Endothelial cell of umbilical vein (primary cell): ENCODE results near the gene SLC38A8. TPM values are rescaled to one million over a fixed set of nuclear protein-coding genes. Genes with fewer than 3 reads are reported as not detected.

ENCODE experiments used
- BruUV-seq: library from RNA; stranded (reverse); fragments of 400-500 nt; replicated peaks from 2 replicates; lab custom pipeline; 2021; lab: Mats Ljungman, UMichigan
- CTCF ChIA-PET: fragments of 300-600, 350-600 bp; sonication (Branson Sonifier 250); formaldehyde crosslinking; loops from one replicate; lab custom pipeline; 2021; ENCODE audit warnings: antibody characterized with exemption, inconsistent platforms; lab: Charles Lee
- POLR2A ChIA-PET: fragments of 300-600, 350-600 bp; sonication (Branson Sonifier 250); formaldehyde crosslinking; loops from one replicate; lab custom pipeline; 2021; ENCODE audit warnings: antibody characterized with exemption, inconsistent platforms; lab: Charles Lee
- DNase-seq: peaks from one replicate; pipeline ENCODE4 v3.0.0-alpha.2; 2011; ENCODE audit warnings: low read depth, low spot score
- FAIRE-seq: peaks from 2 replicates; lab custom pipeline; 2011; peaks lifted over from hg19 to GRCh38; lab: Jason Lieb, UNC
- H2AFZ ChIP-seq: 2 replicates; pipeline ENCODE4 v1.6.0; 2012; ENCODE audit warnings: low read depth, low read length, control low read depth, inconsistent platforms
- H3K27ac ChIP-seq: 2 replicates; pipeline ENCODE4 v1.5.1; 2011; ENCODE audit warnings: low read depth, mild to moderate bottlenecking, control low read depth, low read length, moderate library complexity; ENCODE audit not compliant: insufficient read depth
- H3K27me3 ChIP-seq, 2 experiments: 2 replicates each; pipeline versions ENCODE4 v1.6.0 to v1.6.1; 2011; ENCODE audit warnings: low read length in 2 of 2, mixed read lengths in 1 of 2; ENCODE audit not compliant: control insufficient read depth in 2 of 2, insufficient read depth in 2 of 2
- H3K36me3 ChIP-seq, 2 experiments: 2 replicates in 1 of 2; 3 replicates in 1 of 2; pipeline ENCODE4 v1.5.1; 2011; ENCODE audit warnings: low read length in 2 of 2, mild to moderate bottlenecking in 1 of 2, moderate library complexity in 1 of 2; ENCODE audit not compliant: control insufficient read depth in 2 of 2, insufficient read depth in 2 of 2; ENCODE audit errors: extremely low read depth in 1 of 2
- H3K4me1 ChIP-seq: 3 replicates; pipeline ENCODE4 v1.5.1; 2011; ENCODE audit warnings: mild to moderate bottlenecking, low read length; ENCODE audit not compliant: control insufficient read depth, insufficient read depth; ENCODE audit errors: extremely low read depth
- H3K4me2 ChIP-seq: 2 replicates; pipeline ENCODE4 v1.6.1; 2011; ENCODE audit warnings: low read length, control low read depth, mixed read lengths; ENCODE audit not compliant: insufficient read depth
- H3K4me3 ChIP-seq, 3 experiments: fragments of 200-600 bp in 1 of 3; sonication (generic), shearing (Covaris generic) in 1 of 3; replicated peaks in 1 of 3; 2 replicates each; pipeline ENCODE4 v1.5.1; 2011 to 2016; ENCODE audit warnings: control low read depth in 3 of 3, low read length in 3 of 3, mild to moderate bottlenecking in 2 of 3, inconsistent platforms in 1 of 3, low read depth in 1 of 3, moderate library complexity in 1 of 3; ENCODE audit not compliant: insufficient read depth in 1 of 3
- H3K79me2 ChIP-seq: 2 replicates; pipeline ENCODE4 v1.6.0; 2012; ENCODE audit warnings: low read length, inconsistent platforms; ENCODE audit not compliant: control insufficient read depth, insufficient read depth
- H3K9ac ChIP-seq: replicated peaks from 2 replicates; pipeline ENCODE3; 2011; ENCODE audit warnings: low read length, control low read depth; ENCODE audit not compliant: insufficient read depth; ENCODE audit errors: extremely low read depth
- H3K9me1 ChIP-seq: replicated peaks from 3 replicates; pipeline ENCODE4 v1.6.0; 2011; ENCODE audit warnings: mild to moderate bottlenecking, low read length; ENCODE audit not compliant: control insufficient read depth, insufficient read depth; ENCODE audit errors: extremely low read depth
- H3K9me3 ChIP-seq: replicated peaks from 2 replicates; pipeline ENCODE4 v1.5.1; 2012; ENCODE audit warnings: low read length, inconsistent platforms; ENCODE audit not compliant: control insufficient read depth, insufficient read depth
- H4K20me1 ChIP-seq: replicated peaks from 2 replicates; pipeline ENCODE3; 2011; ENCODE audit warnings: mild to moderate bottlenecking, low read length; ENCODE audit not compliant: control insufficient read depth, insufficient read depth; ENCODE audit errors: extremely low read depth
- EZH2 ChIP-seq: IDR thresholded peaks from 2 replicates; pipeline ENCODE4 v1.6.1; 2012; ENCODE audit warnings: borderline replicate concordance, low read depth, mild to moderate bottlenecking, moderate library complexity, low read length, inconsistent platforms; ENCODE audit not compliant: severe bottlenecking
- FOS ChIP-seq: IDR thresholded peaks from 2 replicates; pipeline ENCODE4 v1.6.1; 2011; ENCODE audit warnings: mild to moderate bottlenecking, low read length, moderate library complexity, borderline replicate concordance; ENCODE audit not compliant: insufficient read depth
- GATA2 ChIP-seq: IDR thresholded peaks from 2 replicates; pipeline ENCODE4 v1.7.0; 2011; ENCODE audit warnings: low read depth, mild to moderate bottlenecking, moderate library complexity, mixed read lengths, low read length; ENCODE audit not compliant: insufficient read length, insufficient read depth
- JUN ChIP-seq: IDR thresholded peaks from 2 replicates; pipeline ENCODE4 v1.6.1; 2011; ENCODE audit warnings: borderline replicate concordance, low read depth; ENCODE audit not compliant: insufficient read length, insufficient read depth
- MYC ChIP-seq: IDR thresholded peaks from one replicate; pipeline ENCODE4 v1.6.1; 2011; ENCODE audit warnings: mild to moderate bottlenecking, low read depth, low read length
- POLR2A ChIP-seq: IDR thresholded peaks from 2 replicates; pipeline ENCODE4 v1.6.1; 2012; ENCODE audit warnings: low read depth, mild to moderate bottlenecking, control low read depth, low read length
- POLR2AphosphoS5 ChIP-seq: IDR thresholded peaks from 2 replicates; pipeline ENCODE4 v1.6.1; 2012; ENCODE audit warnings: low read depth, mild to moderate bottlenecking, control low read depth, low read length, moderate library complexity; ENCODE audit not compliant: insufficient read depth
- dilution Hi-C: fragments of 300-500 bp; cut with MboI; formaldehyde crosslinking; loops from one replicate; pipeline ENCODE4 v1.15.0; 2019; ENCODE audit warnings: low sequenced_read_pairs; ENCODE audit not compliant: extremely low pct_ligation_motif_present
- intact Hi-C: fragments of 100-400 bp; cut with micrococcal nuclease; formaldehyde crosslinking; loops from one replicate; pipeline ENCODE4 v1.10.0; 2022
- polyA plus RNA-seq, 4 experiments: library from polyadenylated mRNA; depleted of rRNA in 3 of 4; stranded (reverse) in 3 of 4; unstranded in 1 of 4; fragments of >200 nt; gene quantifications; 2 replicates each; pipeline versions ENCODE4 v1.2.1 to v1.2.3, GENCODE V29; 2011 to 2012; ENCODE audit warnings: missing spikeins in 1 of 4
- total RNA-seq: library from RNA; stranded (reverse); gene quantifications from 2 replicates; pipeline ENCODE4 v1.2.3, GENCODE V29; 2021
- TF ChIP-seq, protein P1 (sequence below): IDR thresholded peaks from 2 replicates; pipeline ENCODE4 v1.6.1; 2011; ENCODE audit not compliant: insufficient read depth, insufficient read length
- TF ChIP-seq, protein P2 (sequence below), 2 donors: IDR thresholded peaks; 1 replicate in 1 of 2; 2 replicates in 1 of 2; pipeline ENCODE4 v1.5.1; 2011; ENCODE audit warnings: low read length in 2 of 2, mild to moderate bottlenecking in 2 of 2, moderate library complexity in 2 of 2, control low read depth in 1 of 2, inconsistent platforms in 1 of 2, low read depth in 1 of 2; ENCODE audit not compliant: insufficient read depth in 1 of 2; ENCODE audit errors: extremely low read depth in 1 of 2

The SLC38A8 gene
- total and polyA plus RNA-seq, 2 donors (not counting 3 experiments of a cell fraction or from before 2014, with no cell fraction given), result not detected

DNA sequence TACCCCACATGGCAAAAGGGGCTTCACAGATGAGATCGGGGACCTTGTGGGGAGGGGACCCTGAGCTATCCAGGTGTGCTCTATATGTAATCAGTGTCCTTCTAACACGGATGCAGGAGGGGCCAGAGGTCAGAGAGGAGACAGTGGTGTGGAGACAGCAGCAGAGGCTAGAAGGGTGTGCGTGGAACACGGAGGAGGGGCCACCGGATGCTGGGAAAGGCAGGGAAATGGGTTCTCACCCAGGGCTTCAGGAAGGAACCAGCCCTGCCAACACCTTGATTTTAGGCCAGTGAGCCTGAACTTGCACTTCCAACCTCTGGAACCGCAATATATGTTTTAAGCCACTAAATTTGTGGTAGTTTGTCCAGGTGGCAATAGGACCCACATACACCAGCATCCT, 4.6 kb upstream of the SLC38A8 start:
- Histone ChIP-seq H3K9me3 (no peaks in the 10 kb centered on the region), H3K4me2 (no peak overlapping the region), H4K20me1 (no peaks in the 10 kb centered on the region), H3K4me3 (no peak overlapping the region), H2AFZ (no peak overlapping the region), H3K27ac (no peak overlapping the region), H3K79me2 (no peaks in the 10 kb centered on the region), H3K36me3 (peaks cover 0 to 8% of the 10 kb centered on the region in 2 experiments), H3K27me3 (peaks cover 0 to 4% of the 10 kb centered on the region in 2 experiments), H3K4me1 (no peaks in the 10 kb centered on the region), H3K9ac (no peak overlapping the region), H3K9me1 (no peaks in the 10 kb centered on the region)
- no peak for FAIRE-seq
- intact Hi-C loops, result no loop called here
- CTCF ChIA-PET, result interaction anchor here (1.2 kb wide), 1 partner anchor 91 kb away, joined by 3 read pairs; no protein-coding TSS in a partner anchor
- no peak for TF ChIP-seq POLR2AphosphoS5
- TF ChIP-seq POLR2A, result no peak
- TF ChIP-seq FOS, result no peak
- TF ChIP-seq EZH2, result no peak
- TF ChIP-seq MYC, result no peak
- no peak for TF ChIP-seq GATA2
- TF ChIP-seq, protein P1, sequence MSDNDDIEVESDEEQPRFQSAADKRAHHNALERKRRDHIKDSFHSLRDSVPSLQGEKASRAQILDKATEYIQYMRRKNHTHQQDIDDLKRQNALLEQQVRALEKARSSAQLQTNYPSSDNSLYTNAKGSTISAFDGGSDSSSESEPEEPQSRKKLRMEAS, result no peak
- TF ChIP-seq, protein P2, sequence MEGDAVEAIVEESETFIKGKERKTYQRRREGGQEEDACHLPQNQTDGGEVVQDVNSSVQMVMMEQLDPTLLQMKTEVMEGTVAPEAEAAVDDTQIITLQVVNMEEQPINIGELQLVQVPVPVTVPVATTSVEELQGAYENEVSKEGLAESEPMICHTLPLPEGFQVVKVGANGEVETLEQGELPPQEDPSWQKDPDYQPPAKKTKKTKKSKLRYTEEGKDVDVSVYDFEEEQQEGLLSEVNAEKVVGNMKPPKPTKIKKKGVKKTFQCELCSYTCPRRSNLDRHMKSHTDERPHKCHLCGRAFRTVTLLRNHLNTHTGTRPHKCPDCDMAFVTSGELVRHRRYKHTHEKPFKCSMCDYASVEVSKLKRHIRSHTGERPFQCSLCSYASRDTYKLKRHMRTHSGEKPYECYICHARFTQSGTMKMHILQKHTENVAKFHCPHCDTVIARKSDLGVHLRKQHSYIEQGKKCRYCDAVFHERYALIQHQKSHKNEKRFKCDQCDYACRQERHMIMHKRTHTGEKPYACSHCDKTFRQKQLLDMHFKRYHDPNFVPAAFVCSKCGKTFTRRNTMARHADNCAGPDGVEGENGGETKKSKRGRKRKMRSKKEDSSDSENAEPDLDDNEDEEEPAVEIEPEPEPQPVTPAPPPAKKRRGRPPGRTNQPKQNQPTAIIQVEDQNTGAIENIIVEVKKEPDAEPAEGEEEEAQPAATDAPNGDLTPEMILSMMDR (IDR thresholded peaks at IDR 0.05; ENCODE audit: extremely low read depth in 1 of 2, insufficient read depth in 1 of 2, low read depth in 1 of 2, low read length in 2 of 2), result no peak
- no peak for TF ChIP-seq JUN
- no TSS peak for BruUV-seq
- dilution Hi-C loops, result no loop called here
- POLR2A ChIA-PET, result no interaction called here
- no peak for DNase-seq
